ENCODE results near the gene MYO10.

Gene MYO10

GRCh38 chr5:16776611-16777251 is 159.4 kb downstream of the MYO10 start:
- TF ChIP-seq CTCF (IDR thresholded peaks at IDR 0.05; ENCODE audit: low read depth, low read length) = no peak
- H3K4me3 ChIP-seq (ENCODE audit: low read depth, low read length) = no peak overlapping the region

DNA sequence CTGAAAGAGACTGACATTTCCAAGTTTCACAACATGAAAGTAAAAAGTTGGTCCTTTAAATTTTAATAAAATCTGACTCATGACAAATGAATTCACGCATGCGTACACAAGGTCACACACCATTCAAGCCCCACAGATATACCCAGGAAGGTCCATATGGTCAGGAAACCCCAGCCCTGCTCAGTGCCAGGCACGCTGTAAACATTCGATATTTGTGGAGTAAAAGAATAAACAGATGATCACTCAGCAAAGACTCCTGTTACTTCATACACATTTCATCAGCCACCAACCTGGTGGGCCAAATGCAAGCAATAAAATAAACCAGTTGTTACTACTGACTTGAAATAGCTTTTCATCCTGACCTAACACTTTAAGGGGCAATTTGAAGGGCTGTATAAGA is 161.3 kb downstream of the MYO10 start:
- no peak overlapping the region for H3K4me3 ChIP-seq (ENCODE audit: low read depth, low read length)
- no peak for TF ChIP-seq CTCF (IDR thresholded peaks at IDR 0.05; ENCODE audit: low read depth, low read length)

DNA sequence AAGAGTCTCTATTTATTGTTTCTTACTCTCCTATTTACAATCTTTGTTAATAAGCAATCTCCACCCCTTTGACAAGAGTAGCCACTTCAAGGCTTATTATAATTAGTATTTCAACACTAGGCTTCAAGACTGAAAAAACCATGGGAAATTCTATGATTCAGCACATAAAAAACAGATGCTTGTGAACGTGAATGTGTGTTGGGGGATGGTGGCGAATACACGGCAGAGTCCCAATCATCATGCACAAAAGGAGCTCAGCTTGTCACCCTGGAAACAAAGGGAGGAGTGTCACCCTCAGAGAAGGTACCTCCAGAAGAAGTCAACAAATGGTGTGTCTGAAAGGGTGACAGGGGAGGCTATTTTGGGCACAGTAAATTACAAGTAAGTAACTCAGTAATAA is 162.1 kb downstream of the MYO10 start:
- H3K4me3 ChIP-seq (ENCODE audit: low read depth, low read length) = no peak overlapping the region

DNA sequence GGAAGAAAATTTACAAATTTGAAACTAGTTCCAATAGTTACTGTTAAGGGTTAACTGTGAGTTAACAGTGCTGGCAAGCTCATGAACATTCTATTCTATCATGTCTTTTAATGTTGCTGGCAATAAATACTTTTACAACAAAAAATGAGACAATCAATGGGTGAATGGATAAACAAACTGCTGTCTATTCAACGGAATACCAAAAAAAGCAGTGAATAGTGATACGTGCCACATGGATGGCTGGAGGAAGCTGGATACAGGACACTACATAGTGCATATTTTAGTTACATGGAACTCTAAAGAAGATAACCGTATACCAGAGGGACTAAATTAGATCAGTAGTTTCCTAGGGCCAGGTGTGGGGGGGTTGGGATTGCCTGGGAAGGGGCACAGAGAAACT is 163.5 kb downstream of the MYO10 start:
- no peak for TF ChIP-seq CTCF (IDR thresholded peaks at IDR 0.05; ENCODE audit: low read depth, low read length)
- H3K4me3 ChIP-seq (ENCODE audit: low read depth, low read length) = no peak overlapping the region

More for the DNA sequence above, 162.1 kb downstream of the MYO10 start:
- TF ChIP-seq CTCF (IDR thresholded peaks at IDR 0.05; ENCODE audit: low read depth, low read length) = no peak

- no peak overlapping the region for H3K4me3 ChIP-seq (ENCODE audit: low read depth, low read length)
- no peak for TF ChIP-seq CTCF (IDR thresholded peaks at IDR 0.05; ENCODE audit: low read depth, low read length)
Measured at GRCh38 chr5:16768184-16768583, 167.9 kb downstream of the MYO10 start.

- H3K4me3 ChIP-seq (ENCODE audit: low read depth, low read length) = no peak overlapping the region
- TF ChIP-seq CTCF (IDR thresholded peaks at IDR 0.05; ENCODE audit: low read depth, low read length) = no peak
Measured at GRCh38 chr5:16763211-16763610, 172.9 kb downstream of the MYO10 start.

GRCh38 chr5:16759147-16759773 is 176.8 kb downstream of the MYO10 start:
- TF ChIP-seq CTCF (IDR thresholded peaks at IDR 0.05; ENCODE audit: low read depth, low read length) = no peak
- no peak overlapping the region for H3K4me3 ChIP-seq (ENCODE audit: low read depth, low read length)
